NCI-H1417 treated with DMSO at 0.1 percent for 48 hours (cell line): ENCODE data around the gene MCUR1.
"Not testable (repeated sequence)": the region's sequence is repeated elsewhere in the genome, so short reads cannot be mapped to it uniquely, and the experiment has no call there.

Source experiments
- DNase-seq: peaks from one replicate; lab custom pipeline; 2025; lab: John Stamatoyannopoulos, UW

The MCUR1 gene

DNA sequence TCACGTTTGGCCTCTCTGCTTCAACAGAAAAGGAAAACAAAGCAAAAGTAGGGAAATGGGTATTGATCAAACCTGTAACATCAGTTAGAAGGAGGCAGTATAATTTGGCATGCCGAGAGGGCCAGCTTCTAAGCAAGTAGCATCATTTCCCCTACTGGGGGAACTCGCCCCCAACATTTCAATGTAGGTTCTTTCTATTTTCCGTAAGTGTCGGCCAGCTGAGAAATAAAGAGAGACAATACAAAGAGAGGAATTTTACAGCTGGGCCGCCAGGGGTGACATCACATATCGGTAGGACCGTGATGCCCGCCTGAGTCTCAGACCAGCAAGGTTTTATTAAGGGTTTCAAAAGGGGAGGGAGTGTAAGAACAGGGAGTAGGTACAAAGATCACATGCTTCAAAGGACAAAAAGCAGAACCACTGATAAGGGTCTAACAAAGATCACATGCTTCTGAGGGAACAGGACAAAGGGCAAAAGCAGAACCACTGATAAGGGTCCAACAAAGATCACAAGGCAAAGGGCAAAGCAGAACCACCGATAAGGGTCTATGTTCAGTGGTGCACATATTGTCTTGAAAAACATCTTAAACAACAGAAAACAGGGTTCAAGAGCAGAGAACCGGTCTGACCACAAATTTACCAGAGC, 14.4 kb upstream of the MCUR1 start:
- not testable (repeated sequence) for DNase-seq

DNA sequence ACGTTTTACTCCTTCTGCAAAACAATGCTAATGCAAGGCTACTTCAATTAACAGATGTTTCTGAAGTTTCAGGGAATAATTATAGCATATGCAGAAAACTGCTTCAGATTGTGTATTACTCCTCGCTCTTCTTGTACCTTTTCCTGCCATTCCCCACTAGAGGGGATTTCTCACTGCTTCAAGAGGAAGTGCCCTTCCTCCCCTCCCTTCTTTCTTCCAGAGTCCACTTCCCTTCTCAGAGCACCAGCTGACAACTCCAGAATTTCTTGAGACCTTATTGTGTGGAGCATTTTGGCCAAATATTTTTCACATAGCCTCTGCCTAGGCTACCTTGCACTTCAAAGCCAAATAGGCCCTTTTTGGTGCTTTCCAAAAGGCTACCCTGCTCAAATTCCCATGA, 12.7 kb upstream of the MCUR1 start:
- DNase-seq = no peak

DNA sequence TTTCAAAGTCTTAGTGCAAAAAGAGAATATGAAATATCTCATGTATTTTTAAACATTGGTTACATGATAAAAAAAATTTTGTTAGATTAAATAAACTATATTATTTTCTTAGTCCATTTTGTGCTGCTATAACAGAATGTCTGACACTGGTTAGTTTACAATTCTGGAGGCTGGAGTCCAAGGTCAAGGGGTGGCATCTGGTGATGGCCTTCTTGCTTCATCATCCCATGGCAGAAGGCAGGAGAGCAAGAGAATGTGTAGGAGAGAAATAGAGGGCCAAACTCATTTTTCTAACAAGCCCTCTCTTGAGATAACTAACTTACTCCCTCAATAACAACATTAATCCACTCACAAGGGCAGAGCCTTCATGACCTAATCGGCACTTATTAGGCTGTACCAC, 11.5 kb upstream of the MCUR1 start:
- no peak for DNase-seq

GRCh38 chr6:13818341-13818740, 4.0 kb upstream of the MCUR1 start:
- no peak for DNase-seq

GRCh38 chr6:13814938-13815575, 700 bp upstream of the MCUR1 start:
- DNase-seq = no peak

- DNase-seq = no peak
These were observed 659 bp downstream of the MCUR1 start for GRCh38 chr6:13813621-13814175.

GRCh38 chr6:13813026-13813425, 1.3 kb downstream of the MCUR1 start:
- no peak for DNase-seq

DNA sequence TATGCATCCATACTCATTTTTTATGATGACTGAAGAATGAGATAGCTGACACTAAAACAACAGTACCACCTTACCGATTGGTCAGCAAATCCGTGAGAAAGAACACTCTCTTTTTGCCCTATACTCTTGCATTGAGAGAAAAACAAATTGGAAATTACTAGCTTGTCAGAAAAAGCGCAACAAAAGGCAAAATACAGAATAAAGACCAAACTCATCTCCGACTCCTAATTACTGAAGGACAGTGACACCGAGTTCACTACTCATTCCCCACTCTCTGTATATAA, 2.1 kb downstream of the MCUR1 start:
- DNase-seq = no peak

- no peak for DNase-seq
These were observed 2.6 kb downstream of the MCUR1 start for GRCh38 chr6:13811627-13812358.

DNA sequence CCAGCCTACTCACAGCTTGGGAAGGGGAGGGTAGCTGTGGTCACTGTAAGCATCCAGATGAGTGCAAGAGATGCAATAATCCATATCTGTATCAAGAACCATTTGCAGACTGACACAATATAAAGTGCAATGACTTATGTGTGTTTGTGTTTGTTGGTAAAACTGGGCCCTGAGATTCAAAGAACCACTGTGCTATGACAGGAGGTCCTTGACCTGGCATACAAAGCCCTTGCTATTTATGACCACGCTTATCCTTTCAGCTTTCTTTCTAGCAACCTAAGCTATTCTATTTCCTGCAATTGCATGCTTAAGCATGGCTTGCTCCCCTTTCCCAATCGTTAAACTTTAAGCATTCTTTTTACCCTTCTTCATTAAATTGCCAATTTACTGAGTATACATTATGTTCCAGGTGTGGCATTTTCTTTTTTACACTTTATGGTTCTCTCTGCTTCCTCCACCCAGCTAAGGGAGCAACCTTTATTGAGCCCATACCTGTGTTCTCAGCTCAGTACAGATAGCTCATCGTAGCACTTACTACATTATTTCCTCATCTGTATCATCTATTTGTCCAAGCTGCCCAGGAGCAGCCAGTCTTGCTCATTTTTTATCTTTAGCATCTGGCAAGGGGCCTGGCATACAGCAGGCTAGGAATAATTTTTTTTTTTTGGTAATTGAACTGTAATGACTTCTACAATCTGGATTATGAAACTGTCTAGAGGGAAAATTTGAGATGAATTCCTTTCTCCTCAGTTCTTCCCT, 3.5 kb downstream of the MCUR1 start:
- DNase-seq = no peak

GRCh38 chr6:13808801-13809200, 5.6 kb downstream of the MCUR1 start:
- no peak for DNase-seq

GRCh38 chr6:13807696-13808095, 6.7 kb downstream of the MCUR1 start:
- no peak for DNase-seq

DNA sequence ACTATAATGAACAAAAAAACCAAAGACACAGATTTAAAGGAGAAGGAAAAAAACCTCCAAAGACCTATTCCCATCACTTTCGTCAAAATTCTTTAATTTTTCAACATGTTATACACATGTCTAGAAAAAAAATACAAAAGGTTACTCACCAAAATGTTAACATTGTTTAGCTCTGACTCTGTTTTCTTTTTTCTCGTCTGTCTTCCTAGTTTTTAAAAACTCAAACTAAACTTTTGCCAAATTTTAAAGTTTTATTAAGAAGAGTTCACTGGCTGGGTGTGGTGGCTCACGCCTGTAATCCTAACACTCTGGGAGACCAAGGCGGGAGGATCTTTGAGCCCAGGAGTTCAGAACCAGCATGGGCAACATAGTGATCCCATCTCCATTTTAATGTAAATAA, 10.8 kb downstream of the MCUR1 start:
- DNase-seq = no peak

GRCh38 chr6:13800615-13801014, 13.7 kb downstream of the MCUR1 start:
- DNase-seq = no peak

DNA sequence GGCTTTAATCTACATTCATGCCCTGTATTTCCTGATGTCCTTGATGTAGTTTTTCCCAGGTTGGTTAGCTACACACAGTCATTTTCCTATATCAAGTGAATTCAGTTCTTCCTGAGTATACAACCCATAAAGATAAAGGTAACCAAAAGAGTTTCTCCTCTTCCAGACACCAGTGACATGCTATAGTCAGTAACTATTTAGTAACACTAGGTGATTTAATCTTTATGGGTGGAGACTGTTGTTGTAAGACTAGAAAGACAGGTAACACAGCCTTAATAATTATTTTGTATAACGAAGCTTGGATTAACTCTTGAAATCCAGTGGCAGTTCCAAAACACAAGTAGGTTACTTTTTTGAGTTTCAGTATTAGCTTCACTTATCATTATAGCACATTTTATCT, 17.6 kb downstream of the MCUR1 start:
- no peak for DNase-seq

GRCh38 chr6:13795041-13795750, 19.2 kb downstream of the MCUR1 start:
- no peak for DNase-seq

DNA sequence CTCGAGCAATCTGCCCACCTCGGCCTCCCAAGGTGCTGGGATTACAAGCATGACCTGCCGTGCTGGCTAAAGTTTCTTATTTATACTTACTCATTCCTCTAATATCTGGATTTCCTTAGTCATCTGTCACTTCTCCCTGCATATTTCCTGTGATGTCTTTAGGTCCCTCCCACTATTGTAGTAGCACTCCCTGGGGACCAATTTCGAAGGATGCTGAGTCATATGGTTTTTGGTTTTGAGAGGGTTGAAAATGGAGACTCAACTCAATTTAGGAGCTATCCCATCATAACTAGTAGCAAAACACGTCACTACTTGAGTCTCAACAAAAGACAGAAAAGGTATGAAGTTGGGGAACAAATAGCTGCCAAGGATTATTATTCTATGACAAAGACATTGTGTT, 20.2 kb downstream of the MCUR1 start:
- no peak for DNase-seq

DNA sequence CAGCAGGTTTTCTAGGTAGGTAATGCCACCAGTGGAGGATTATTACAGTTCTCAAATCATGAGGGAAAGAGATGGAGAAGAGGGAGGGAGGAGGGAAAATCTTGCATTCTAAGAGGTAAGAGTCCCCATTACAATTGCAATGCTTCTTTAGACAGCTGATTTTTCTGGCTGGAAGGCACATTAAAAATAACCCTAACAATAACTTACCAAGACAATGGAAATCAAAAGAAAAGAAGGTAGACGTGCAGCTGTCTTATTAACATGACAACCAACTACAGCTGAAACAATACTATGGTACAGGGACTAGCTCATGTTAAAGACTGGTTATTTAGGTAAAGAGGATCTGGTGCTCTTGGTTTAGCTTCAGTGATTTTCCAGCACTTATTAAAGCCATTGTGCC, 24.6 kb downstream of the MCUR1 start:
- no peak for DNase-seq

- no peak for DNase-seq
These were observed 25.5 kb downstream of the MCUR1 start for GRCh38 chr6:13788820-13789219.

- no peak for DNase-seq
These were observed 27.2 kb downstream of the MCUR1 start for GRCh38 chr6:13787137-13787536.

DNA sequence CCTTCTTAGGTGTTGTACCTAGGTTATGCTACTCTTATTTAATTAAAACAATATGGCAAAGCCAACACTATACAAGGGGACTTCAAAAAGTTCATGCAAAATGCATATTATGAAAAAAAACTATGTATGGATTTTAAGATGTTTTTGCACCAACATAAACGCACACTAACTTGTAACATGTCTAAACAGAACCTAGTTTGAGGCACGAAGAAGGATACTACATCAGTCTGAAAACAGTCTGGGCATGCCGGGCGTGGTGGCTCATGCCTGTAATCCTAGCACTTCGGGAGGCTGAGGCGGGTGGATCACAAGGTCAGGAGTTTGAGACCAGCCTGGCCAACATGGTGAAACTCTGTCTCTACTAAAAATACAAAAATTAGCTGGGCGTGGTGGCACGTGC, 34.2 kb downstream of the MCUR1 start:
- not testable (repeated sequence) for DNase-seq

DNA sequence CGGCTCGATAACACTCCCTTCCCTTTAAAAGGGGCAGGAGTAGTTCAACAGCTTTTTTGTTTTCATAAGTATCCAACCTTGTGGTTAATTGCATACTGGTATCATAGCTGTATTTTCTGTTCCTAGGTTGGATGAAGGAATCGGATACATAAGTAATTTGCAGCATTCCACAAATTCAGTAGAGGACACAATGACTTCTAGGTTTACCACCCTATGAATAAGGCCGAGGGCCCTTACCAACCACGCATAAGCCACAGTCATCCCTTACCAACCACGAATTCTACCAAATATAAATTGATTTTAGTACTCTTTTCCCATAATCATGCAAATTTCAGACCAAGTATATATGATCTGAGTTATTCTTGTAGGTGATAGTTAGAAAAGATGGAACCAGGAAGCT, 36.3 kb downstream of the MCUR1 start:
- no peak for DNase-seq
